ENCODE data around the gene GOLPH3.

Gene GOLPH3

DNA sequence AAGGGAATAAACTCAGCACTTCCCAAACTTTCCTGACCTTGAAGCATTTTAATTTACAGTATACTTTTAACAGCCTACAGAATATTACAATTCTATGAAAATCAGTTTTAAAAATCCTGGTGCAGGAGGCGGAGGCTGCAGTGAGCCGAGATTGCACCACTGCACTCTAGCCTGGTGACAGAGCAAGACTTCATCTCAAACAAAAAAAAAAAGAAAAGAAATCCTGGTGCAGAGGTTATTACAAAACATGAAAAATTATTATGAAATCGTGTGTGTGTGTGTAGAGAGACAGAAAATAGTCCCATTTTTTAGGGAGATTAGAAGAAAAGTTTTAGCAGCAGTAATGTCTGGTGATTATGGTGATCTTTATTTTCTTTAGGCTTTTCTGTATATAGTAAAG, 26.9 kb downstream of the GOLPH3 start:
- no peak for FAIRE-seq
- TF ChIP-seq POLR2AphosphoS5 (IDR thresholded peaks at IDR 0.05; ENCODE audit: low read depth, low read length) (no peak), TAF1 (IDR thresholded peaks at IDR 0.05; ENCODE audit: borderline replicate concordance, low read depth, low read length) (no peak), POLR2A (IDR thresholded peaks at IDR 0.05; ENCODE audit: low read depth, low read length) (no peak)
- DNase-seq (ENCODE audit: insufficient read length), result no peak

DNA sequence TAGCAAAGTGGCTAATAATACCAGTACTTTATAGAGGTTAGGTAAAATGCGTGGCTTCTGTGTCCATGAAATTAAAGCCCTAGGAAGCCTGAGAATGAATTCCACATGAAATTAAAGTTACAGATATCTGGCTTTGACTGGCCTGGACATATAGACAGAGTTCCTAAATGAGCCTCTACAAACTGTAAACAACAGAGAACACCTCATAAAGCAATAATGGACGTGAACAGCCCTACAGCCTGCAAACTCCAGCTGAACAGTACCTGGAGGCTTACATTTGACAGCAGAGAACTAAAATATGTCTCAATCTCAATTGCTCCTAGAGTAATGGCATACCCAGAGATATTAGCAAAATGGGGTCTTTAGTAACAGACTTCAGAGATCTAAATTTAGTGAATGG, 28.7 kb downstream of the GOLPH3 start:
- DNase-seq (ENCODE audit: insufficient read length) (no peak), FAIRE-seq (peak; percentile 14)
- TF ChIP-seq POLR2AphosphoS5 (IDR thresholded peaks at IDR 0.05; ENCODE audit: low read depth, low read length) (no peak), TAF1 (IDR thresholded peaks at IDR 0.05; ENCODE audit: borderline replicate concordance, low read depth, low read length) (no peak), POLR2A (IDR thresholded peaks at IDR 0.05; ENCODE audit: low read depth, low read length) (no peak)

DNA sequence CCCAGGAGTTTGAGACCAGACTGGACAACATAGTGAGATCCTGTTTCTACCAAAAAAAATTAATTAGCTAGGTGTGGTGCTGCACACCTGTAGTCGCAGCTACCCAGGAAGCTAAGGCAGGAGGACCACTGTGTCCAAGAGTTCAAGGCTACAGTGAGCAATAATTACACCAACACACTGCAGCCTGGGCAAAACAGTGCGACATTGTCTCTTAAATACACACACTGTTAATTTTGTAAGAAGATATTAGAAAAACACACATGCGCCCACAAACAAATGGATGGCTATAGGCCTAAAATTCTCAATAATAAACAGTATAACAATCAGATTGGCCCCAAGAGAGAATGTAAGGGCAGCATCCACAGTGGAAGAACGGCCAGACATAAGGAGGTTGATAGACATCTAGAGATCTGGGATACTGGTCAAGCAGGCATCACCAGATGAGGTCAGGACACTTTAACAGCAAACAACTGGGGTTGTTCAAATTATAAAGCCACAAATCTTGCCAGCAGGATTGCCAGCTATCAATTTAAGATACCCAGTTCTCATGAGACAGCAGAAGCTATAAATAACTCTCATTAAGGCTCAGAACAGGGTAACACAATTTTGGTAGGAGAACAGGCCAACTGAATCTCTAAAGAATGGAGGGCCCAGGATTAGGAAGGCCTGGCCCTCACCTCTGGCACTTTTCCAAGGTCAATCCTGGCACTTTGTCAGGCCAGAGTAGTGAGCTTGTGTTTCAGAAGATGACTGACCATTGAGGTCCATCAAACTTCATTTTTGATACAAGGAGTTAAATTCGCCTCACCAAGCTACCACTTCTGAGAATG, 29.5 kb downstream of the GOLPH3 start:
- DNase-seq (ENCODE audit: insufficient read length), result no peak
- FAIRE-seq, result peak; percentile 36

DNA sequence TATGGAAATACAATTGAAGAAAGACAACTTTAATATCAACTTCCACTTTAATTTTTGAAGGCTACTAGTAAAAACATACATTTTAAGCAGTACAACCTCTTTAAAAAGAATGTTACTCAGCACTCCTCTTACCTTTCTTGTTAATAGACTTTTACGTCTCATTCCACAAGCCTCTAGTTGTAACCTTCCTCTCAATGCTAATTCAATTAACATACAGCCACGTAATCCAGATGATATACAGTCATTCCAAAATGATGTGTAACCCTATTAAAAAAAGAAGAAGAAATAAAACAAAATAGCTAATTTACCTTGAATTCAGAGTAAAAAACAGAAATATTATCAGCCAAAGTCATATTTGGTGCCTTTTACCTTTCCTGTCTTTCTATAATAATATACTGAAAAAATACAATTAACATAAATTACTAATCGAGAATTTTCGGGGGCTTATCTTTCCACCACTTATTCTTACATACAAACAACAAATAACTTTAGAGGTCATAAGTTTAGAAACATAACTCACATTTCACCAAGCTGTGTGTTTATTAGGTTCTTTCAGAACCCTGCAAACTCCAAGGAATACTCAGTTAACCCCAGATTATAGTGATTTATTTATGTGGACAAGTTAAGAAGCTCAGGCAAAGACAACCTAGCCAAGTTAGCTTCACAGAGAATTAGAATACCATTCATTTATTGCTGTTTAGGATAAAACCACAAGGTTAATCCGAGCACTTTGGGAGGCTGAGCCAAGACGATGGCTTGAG, 30.3 kb downstream of the GOLPH3 start:
- DNase-seq (ENCODE audit: insufficient read length), result no peak
- FAIRE-seq, result no peak
- TF ChIP-seq POLR2A (IDR thresholded peaks at IDR 0.05; ENCODE audit: low read depth, low read length), result no peak
- TF ChIP-seq TAF1 (IDR thresholded peaks at IDR 0.05; ENCODE audit: borderline replicate concordance, low read depth, low read length), result no peak
- no peak for TF ChIP-seq POLR2AphosphoS5 (IDR thresholded peaks at IDR 0.05; ENCODE audit: low read depth, low read length)

More for the DNA sequence above, 29.5 kb downstream of the GOLPH3 start:
- TF ChIP-seq TAF1 (IDR thresholded peaks at IDR 0.05; ENCODE audit: borderline replicate concordance, low read depth, low read length), result no peak
- no peak for TF ChIP-seq POLR2A (IDR thresholded peaks at IDR 0.05; ENCODE audit: low read depth, low read length)
- no peak for TF ChIP-seq POLR2AphosphoS5 (IDR thresholded peaks at IDR 0.05; ENCODE audit: low read depth, low read length)

DNA sequence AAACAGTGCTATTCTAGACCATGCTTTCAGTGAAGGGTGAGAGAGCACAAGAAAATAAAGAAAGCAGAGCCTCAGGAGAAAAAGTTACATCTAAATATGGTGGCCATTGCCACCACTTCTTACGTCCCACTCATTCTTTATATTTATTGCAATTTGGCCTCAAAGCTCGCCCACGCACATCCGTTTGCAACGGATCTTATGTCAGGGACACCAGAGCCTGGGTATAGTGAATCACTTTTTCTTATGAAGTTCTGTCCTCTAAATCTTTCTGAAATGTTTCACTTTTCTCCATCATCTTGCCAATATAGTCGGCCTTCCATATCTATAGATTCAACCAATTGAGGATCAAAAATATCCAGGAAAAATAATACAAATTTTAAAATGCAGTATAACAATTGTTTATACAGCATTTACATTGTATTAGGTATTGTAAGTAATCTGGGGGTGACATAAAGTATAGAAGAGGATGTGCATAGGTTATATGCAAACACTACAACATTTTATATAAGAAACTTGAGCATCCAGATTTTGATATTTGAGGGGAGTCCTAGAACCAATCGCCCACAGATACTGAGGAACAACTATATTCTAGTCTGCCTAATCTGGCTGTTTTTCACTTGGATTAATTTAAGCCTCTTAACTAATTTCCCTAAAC, 35.2 kb downstream of the GOLPH3 start:
- no peak for FAIRE-seq
- no peak for TF ChIP-seq TAF1 (IDR thresholded peaks at IDR 0.05; ENCODE audit: borderline replicate concordance, low read depth, low read length)
- TF ChIP-seq POLR2A (IDR thresholded peaks at IDR 0.05; ENCODE audit: low read depth, low read length), result no peak
- TF ChIP-seq POLR2AphosphoS5 (IDR thresholded peaks at IDR 0.05; ENCODE audit: low read depth, low read length), result no peak
- no peak for DNase-seq (ENCODE audit: insufficient read length)

DNA sequence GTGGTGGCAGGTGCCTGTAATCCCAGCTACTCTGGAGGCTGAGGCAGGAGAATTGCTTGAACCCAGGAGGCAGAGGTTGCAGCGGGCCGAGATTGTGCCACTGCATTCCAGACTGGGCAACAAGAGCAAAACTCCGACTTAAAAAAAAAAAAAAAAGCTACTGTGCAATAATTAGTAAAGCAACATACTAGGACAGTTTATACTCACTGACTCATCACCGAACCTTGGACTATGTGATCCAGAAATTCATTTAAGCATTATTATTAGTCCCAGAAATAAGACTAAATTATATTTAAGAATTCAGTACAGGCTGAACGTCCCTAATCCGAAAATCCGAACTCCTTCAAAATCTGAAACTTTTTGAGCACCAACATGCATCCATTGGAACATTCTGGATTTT, 37.8 kb downstream of the GOLPH3 start:
- FAIRE-seq (no peak), DNase-seq (ENCODE audit: insufficient read length) (no peak)
- TF ChIP-seq TAF1 (IDR thresholded peaks at IDR 0.05; ENCODE audit: borderline replicate concordance, low read depth, low read length), result no peak
- no peak for TF ChIP-seq POLR2AphosphoS5 (IDR thresholded peaks at IDR 0.05; ENCODE audit: low read depth, low read length)
- TF ChIP-seq POLR2A (IDR thresholded peaks at IDR 0.05; ENCODE audit: low read depth, low read length), result no peak

DNA sequence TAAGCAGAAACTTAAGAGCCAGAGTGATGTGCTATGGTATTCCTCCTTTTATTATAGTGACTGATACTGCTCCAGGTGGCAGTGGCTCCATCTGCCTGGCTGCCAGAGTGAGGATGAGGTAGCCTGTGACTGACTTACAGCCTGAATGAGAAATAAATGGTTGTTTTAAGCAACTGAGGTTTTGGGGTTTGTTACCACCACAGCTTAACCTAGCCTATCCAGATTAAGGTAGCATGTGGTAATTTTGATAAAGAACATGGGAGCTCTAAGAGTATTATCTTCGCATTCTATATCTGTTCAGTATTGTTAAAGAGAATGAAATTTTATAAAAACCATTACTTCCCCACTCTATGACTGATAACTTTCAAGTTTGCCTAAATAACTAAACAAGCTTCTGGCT, 39.0 kb downstream of the GOLPH3 start:
- no peak for DNase-seq (ENCODE audit: insufficient read length)
- FAIRE-seq, result no peak
- TF ChIP-seq TAF1 (IDR thresholded peaks at IDR 0.05; ENCODE audit: borderline replicate concordance, low read depth, low read length), result no peak
- TF ChIP-seq POLR2AphosphoS5 (IDR thresholded peaks at IDR 0.05; ENCODE audit: low read depth, low read length), result no peak
- no peak for TF ChIP-seq POLR2A (IDR thresholded peaks at IDR 0.05; ENCODE audit: low read depth, low read length)

DNA sequence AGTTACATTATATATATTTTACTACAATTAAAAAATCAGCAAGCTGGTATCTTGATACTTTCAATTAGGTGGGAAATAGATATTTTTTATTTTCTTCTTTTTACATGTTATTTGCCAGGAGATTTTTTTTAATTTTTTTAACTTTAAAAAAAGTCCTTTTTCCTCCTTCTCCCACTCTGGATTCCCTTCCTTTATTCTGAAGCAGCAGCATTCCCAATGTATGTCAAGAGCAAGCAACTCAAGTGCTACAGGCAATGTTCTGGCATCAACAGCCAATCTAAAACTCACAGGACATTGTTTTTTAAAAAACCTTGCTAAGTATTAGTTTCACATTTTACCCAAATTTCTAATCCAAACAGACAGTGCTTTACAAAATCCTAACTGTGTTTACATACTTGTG, 41.4 kb downstream of the GOLPH3 start:
- no peak for FAIRE-seq

DNA sequence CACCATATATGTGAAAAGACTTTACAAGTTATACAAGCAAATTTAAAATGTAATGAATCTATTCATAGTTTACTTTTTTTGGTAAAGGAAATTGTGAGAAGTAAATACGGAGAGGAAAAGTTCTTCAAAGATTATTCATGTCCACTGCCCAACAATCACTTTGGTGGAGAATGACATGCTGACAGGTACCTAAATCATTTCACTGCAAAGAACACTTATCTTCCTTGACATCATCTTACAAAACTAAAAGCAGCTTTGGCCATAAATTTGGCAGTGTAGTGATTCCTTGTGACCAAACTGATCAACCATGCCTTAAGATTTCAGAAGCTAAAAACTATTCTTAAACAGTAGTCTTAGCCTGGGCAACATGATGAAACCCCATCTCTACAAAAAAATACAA, 42.5 kb downstream of the GOLPH3 start:
- TF ChIP-seq POLR2A (IDR thresholded peaks at IDR 0.05; ENCODE audit: low read depth, low read length) (no peak), POLR2AphosphoS5 (IDR thresholded peaks at IDR 0.05; ENCODE audit: low read depth, low read length) (no peak), TAF1 (IDR thresholded peaks at IDR 0.05; ENCODE audit: borderline replicate concordance, low read depth, low read length) (no peak)
- no peak for DNase-seq (ENCODE audit: insufficient read length)
- no peak for FAIRE-seq

More for the DNA sequence above, 41.4 kb downstream of the GOLPH3 start:
- DNase-seq (ENCODE audit: insufficient read length), result no peak
- TF ChIP-seq POLR2A (IDR thresholded peaks at IDR 0.05; ENCODE audit: low read depth, low read length), result no peak
- TF ChIP-seq POLR2AphosphoS5 (IDR thresholded peaks at IDR 0.05; ENCODE audit: low read depth, low read length), result no peak
- TF ChIP-seq TAF1 (IDR thresholded peaks at IDR 0.05; ENCODE audit: borderline replicate concordance, low read depth, low read length), result no peak

DNA sequence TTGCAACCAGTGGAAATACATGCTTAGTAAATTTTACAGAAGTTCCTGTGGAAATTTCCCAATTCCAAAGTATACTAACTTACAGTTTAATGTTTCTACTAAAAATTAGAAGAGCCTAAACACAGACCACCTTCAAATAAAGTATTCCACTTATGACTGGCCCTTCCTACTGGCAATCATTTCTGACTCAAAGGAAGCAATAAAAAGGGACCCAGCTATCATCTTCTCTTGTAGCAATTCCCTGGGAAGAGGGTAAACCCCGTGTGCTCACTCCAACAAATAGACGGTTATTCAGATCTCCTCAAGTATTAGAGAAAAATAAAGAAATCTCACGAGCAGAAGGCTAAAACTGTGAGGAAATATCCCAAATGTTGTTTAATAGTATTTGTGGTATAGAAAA, 43.3 kb downstream of the GOLPH3 start:
- DNase-seq (ENCODE audit: insufficient read length) (no peak), FAIRE-seq (no peak)
- TF ChIP-seq POLR2A (IDR thresholded peaks at IDR 0.05; ENCODE audit: low read depth, low read length) (no peak), TAF1 (IDR thresholded peaks at IDR 0.05; ENCODE audit: borderline replicate concordance, low read depth, low read length) (no peak), POLR2AphosphoS5 (IDR thresholded peaks at IDR 0.05; ENCODE audit: low read depth, low read length) (no peak)

DNA sequence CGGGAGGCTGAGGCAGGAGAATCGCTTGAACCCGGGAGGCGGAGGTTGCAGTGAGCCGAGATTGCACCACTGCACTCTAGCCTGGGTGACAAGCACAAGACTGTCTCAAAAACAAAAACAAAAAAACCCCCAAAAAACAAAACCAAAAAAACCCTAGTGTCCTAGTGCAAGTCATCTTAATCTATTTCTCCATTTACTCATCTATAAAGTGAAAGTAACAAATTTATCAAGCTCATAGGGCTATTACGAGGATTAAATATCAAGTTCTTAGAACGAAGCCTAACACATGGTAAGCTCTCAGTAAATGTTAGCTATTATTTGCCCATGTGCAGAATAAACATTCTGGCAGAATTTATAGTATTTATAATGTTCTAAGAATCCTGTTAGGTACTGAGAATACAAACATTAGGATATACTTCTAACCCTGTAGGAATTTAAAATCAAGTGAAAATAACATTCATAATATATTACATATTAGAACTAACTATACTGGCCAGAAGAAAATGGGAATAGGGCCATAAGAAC, 45.0 kb downstream of the GOLPH3 start:
- no peak for FAIRE-seq
- no peak for DNase-seq (ENCODE audit: insufficient read length)

More for the DNA sequence above, 45.0 kb downstream of the GOLPH3 start:
- no peak for TF ChIP-seq POLR2AphosphoS5 (IDR thresholded peaks at IDR 0.05; ENCODE audit: low read depth, low read length)
- no peak for TF ChIP-seq POLR2A (IDR thresholded peaks at IDR 0.05; ENCODE audit: low read depth, low read length)
- no peak for TF ChIP-seq TAF1 (IDR thresholded peaks at IDR 0.05; ENCODE audit: borderline replicate concordance, low read depth, low read length)
